Limb (tissue), 2 donors: ENCODE measurements around the gene OGFOD1.
A peak's percentile ranks its signal among the peaks of the same experiment; 100 is the strongest.

Source experiments
- DNase-seq, 2 donors: peaks; one replicate each; pipeline ENCODE4 v3.0.0-alpha.2; 2016; ENCODE audit errors: extremely low spot score in 2 of 2

Gene OGFOD1

GRCh38 chr16:56450986-56451752 is at the start of gene OGFOD1, which contains the start of gene NUDT21:
Gene OGFOD1, plus strand, starts transcription at chr16:56451554. Its CDS starts 59 bp downstream, at chr16:56451613.
Gene NUDT21, minus strand, starts transcription at chr16:56451332. Its CDS starts 130 bp downstream, at chr16:56451202.
- peak; percentile 91 to 99 for DNase-seq

GRCh38 chr16:56405977-56406672 is 45.2 kb upstream of the OGFOD1 start:
- DNase-seq = no peak

- DNase-seq = no peak
These were observed 42.8 kb upstream of the OGFOD1 start for GRCh38 chr16:56408379-56409098.

- no peak for DNase-seq
These were observed 42.2 kb upstream of the OGFOD1 start for GRCh38 chr16:56409195-56409594.

GRCh38 chr16:56411123-56411522 is 40.2 kb upstream of the OGFOD1 start:
- no peak for DNase-seq

GRCh38 chr16:56411624-56412023 is 39.7 kb upstream of the OGFOD1 start:
- DNase-seq = no peak

- DNase-seq = no peak
These were observed 38.0 kb upstream of the OGFOD1 start for GRCh38 chr16:56413381-56413780.

- no peak for DNase-seq
These were observed 37.0 kb upstream of the OGFOD1 start for GRCh38 chr16:56414366-56414765.

GRCh38 chr16:56415875-56416274 is 35.5 kb upstream of the OGFOD1 start:
- no peak for DNase-seq

GRCh38 chr16:56417138-56417537 is 34.2 kb upstream of the OGFOD1 start:
- DNase-seq = no peak

- no peak for DNase-seq
These were observed 31.4 kb upstream of the OGFOD1 start for GRCh38 chr16:56419740-56420548.

GRCh38 chr16:56420613-56421012 is 30.7 kb upstream of the OGFOD1 start:
- DNase-seq = no peak

GRCh38 chr16:56421313-56421712 is 30.0 kb upstream of the OGFOD1 start:
- DNase-seq = no peak

- no peak for DNase-seq
These were observed 29.2 kb upstream of the OGFOD1 start for GRCh38 chr16:56421976-56422669.

GRCh38 chr16:56422896-56423441 is 28.4 kb upstream of the OGFOD1 start:
- DNase-seq = no peak

GRCh38 chr16:56423584-56424403 is 27.6 kb upstream of the OGFOD1 start:
- no peak for DNase-seq

GRCh38 chr16:56424404-56424764 is 27.0 kb upstream of the OGFOD1 start:
- DNase-seq = peak in 1 of 2 donors; percentile 4

- DNase-seq = peak; percentile 4 to 77
These were observed 26.4 kb upstream of the OGFOD1 start for GRCh38 chr16:56424791-56425438.

- DNase-seq = peak; percentile 74 to 77
These were observed 25.9 kb upstream of the OGFOD1 start, which contains the start of gene AMFR for GRCh38 chr16:56425439-56425832. Gene AMFR, minus strand, starts transcription at chr16:56425545. Its CDS starts 218 bp downstream, at chr16:56425327.
